Activated CD4-positive, alpha-beta T cell treated with anti-CD3 and anti-CD28 coated beads, Interleukin-10, Interleukin-2, amounts not matched to agents 100 ng/mL and 50 ng/mL, durations not matched to agents 16 hours and 8 hours (primary cell): ENCODE data around the gene TTC28.
"Not testable (repeated sequence)": the region's sequence is repeated elsewhere in the genome, so short reads cannot be mapped to it uniquely, and the experiment has no call there.

Experiments used
- DNase-seq: peaks from one replicate; pipeline ENCODE4 v3.0.0-alpha.2; 2020

TTC28 gene

GRCh38 chr22:28674121-28674563 is 5.5 kb downstream of the TTC28 start:
- peak; percentile 74 for DNase-seq

- no peak for DNase-seq
These were observed 8.9 kb downstream of the TTC28 start for GRCh38 chr22:28670756-28671155.

DNA sequence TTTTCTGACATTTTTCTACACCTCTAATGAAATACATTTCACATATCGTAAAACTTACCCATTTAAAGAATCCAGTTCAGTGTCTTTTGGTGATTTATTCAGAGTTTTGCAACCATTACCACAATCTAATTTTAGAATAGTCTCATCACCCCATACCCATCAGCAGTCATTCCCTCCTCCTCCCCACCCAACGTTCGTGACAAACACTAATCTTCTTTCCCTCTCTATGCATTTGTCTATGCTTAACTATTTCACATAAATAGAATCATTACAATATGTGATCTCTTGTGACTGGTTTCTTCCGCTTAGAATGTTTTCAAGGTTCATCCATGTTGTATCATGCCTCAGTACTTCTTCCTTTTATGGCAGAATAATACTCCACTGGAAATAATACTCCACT is 9.5 kb downstream of the TTC28 start:
- no peak for DNase-seq

DNA sequence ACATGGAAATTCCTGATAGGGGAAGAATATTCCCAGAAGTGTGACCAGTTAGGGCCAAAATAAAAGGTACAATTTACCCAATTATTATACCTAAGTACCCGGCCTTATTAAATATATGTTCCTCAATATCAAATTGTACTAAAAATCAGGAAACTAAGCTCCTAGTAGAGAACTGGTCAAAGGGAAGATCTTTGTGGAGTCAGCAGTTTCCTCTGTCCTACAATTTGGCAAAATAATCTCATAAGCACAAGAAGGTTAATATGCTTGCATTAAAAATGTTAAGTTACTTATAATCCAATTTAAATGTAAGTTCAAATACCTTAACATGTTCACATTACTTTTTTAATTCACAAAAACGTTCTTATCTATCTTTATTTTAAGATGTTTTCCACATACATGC is 10.3 kb downstream of the TTC28 start:
- no peak for DNase-seq

DNA sequence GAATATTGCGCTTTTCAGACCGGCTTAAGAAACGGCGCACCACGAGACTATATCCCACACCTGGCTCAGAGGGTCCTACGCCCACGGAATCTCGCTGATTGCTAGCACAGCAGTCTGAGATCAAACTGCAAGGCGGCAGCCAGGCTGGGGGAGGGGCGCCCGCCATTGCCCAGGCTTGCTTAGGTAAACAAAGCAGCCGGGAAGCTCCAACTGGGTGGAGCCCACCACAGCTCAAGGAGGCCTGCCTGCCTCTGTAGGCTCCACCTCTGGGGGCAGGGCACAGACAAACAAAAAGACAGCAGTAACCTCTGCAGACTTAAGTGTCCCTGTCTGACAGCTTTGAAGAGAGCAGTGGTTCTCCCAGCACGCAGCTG is 16.1 kb downstream of the TTC28 start:
- not testable (repeated sequence) for DNase-seq

DNA sequence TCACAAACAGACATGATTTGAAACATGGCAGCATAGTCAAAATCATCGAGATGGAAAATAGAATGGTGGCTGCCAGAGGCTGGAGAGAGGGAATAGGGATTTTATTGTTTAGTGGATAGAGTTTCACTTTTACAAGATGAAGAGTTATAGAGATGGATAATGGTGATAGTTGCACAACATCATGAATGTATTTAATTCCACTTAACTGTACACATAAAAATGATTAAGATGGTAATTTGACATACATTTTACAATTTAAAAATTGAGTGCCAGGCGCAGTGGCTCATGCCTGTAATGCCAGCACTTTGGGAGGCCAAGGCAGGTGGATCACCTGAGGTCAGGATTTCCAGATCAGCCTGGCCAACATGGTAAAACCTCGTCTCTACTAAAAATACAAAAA is 21.2 kb downstream of the TTC28 start:
- DNase-seq: no peak

- no peak for DNase-seq
These were observed 23.5 kb downstream of the TTC28 start for GRCh38 chr22:28656181-28656580.

- DNase-seq: no peak
These were observed 29.2 kb downstream of the TTC28 start for GRCh38 chr22:28650463-28650862.

- DNase-seq: no peak
These were observed 30.8 kb downstream of the TTC28 start for GRCh38 chr22:28648792-28649191.

GRCh38 chr22:28647216-28647615 is 32.4 kb downstream of the TTC28 start:
- no peak for DNase-seq

GRCh38 chr22:28639321-28639720 is 40.3 kb downstream of the TTC28 start:
- DNase-seq: no peak

DNA sequence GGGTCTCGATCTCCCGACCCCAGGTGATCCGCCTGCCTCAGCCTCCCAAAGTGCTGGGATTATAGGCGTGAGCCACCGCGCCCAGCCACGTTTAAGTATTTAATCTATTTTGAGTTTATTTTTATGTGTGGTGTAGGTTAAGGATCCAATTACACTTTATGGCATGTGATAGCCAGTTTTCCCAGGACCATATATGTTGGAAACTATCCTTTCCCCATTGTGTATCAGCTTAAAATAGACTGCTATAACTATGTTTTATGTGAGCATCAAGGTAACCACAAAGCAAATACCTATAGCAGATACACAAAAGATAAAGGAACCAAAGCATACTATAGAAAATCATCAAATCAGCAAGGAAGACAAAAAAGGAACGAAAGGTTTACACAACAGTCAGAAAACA is 42.4 kb downstream of the TTC28 start:
- no peak for DNase-seq

- no peak for DNase-seq
These were observed 49.5 kb downstream of the TTC28 start for GRCh38 chr22:28630177-28630574.

DNA sequence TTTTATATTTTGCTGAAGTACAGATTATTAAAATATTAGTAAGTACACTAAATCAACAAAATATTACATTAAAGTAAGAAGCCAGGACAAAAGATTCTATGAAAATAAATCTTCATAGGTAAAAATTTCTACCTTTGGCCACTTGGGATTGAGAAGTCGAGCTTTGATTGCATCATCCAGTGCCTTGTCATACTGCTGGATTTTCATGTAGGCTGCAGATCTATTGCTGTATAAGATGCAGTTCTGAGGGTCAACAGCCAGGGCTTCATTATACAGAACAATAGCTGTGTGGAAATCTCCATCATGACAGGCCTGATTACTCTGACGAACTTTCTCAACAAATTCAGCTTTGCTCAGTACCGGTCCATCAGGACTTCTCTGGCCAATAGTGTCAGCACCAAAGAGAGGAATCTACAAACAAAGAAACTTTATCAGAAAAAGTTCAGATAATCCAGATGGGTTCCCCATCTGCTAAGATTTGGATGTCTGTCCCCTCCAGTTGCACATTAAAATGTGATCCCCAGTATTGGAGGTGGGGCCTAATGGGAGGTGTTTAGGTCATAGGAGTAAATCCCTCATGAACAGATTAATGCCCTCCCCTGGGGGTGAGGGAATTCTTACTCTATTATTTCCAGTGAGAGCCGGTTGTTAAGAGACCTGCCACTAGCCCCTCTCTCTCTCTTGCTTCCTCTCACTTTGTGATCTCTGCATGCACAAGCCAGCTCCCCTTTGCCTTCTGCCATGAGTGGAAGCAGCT is 50.0 kb downstream of the TTC28 start:
- no peak for DNase-seq

DNA sequence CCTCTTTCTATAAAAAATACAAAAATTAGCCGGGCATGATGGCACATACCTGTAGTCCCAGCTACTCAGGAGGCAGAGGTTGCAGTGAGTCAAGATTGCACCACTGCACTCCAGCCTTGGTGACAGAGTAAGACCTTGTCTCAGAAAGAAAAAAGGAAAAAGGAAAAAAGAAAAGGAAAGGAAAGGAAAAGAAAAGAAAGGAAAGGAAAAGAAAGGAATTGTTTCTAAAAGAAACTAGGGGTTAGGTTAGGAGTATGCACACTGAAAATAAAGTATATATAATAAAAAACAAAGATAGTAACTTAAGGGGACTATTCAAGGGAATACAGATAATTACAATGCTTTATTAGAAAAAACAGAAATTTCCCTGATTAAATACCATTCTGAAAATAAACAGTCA is 50.9 kb downstream of the TTC28 start:
- no peak for DNase-seq

GRCh38 chr22:28627791-28628190 is 51.8 kb downstream of the TTC28 start:
- DNase-seq: no peak

DNA sequence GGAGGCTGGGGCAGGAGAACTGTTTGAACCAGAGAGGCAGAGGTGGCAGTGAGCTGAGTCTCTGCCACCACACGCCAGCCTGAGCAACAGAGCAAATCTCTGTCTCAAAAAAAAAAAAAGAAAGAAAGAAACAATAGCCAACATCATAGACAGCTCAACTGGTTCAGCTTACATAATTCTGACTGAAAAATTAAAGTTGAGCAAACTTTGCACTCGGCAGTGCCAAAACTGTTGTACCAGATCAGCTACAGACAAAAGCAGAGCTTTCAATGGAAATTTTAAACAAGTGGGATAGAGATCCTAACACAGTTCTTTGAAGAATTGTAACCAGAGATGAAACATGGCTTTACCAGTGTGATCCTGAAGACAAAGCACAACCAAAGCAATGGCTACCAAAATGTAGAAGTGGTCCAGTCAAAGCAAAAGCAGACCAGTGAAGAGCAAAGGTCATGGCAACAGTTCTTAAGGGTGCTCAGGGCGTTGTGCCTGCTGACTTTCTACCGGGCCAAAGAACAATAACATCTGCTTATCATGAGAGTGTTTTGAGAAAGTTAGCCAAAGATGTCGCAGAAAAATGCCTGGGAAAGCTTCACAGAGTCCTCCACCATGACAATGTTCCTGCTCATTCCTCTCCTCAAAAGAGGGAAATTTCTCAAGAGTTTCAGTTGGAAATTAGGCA is 59.3 kb downstream of the TTC28 start:
- DNase-seq: no peak

DNA sequence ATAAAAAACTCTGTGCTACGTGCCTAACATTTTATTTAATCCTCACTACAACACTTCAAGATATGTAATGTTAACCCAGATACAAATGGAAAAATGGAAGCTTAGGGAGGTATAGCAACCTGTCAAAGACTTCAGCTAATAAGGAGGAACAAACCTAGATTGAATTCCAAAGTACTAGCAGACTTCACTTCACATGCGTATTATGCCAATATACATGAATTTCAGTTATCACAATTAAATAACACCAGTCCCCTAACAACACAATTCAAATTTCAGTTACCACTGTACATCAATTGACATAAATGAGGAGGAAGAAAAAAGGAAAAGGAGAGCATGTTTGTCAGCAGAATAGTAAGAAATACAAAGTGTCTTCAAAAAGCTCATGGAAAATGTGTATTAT is 60.4 kb downstream of the TTC28 start:
- DNase-seq: no peak

DNA sequence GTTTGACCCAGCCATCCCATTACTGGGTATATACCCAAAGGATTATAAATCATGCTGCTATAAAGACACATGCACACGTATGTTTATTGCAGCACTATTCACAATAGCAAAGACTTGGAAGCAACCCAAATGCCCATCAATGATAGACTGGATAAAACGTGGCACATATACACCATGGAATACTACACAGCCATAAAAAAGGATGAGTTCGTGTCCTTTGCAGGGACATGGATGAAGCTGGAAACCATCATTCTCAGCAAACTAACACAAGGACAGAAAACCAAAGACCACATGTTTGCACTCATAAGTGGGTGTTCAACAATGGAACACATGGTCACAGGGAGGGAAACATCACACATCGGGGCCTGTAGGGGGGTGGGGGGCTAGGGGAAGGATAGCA is 64.2 kb downstream of the TTC28 start:
- not testable (repeated sequence) for DNase-seq

DNA sequence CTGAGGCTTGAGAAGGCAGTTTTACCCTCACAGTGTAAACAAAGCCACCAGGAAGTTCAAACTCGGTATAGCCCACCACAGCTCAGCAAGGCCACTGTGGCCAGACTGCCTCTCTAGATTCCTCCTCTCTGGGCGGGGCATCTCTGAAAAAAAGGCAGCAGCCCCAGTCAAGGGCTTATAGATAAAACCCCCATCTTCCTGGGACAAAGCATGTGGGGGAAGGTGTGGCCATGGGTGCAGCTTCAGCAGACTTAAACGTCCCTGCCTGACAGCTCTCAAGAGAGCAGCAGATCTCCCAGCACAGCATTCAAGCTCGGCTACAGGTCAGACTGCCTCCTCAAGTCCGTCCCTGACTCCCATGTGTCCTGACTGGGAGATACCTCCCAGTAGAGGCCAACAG is 69.7 kb downstream of the TTC28 start:
- DNase-seq: no peak

GRCh38 chr22:28608546-28608945 is 71.1 kb downstream of the TTC28 start:
- DNase-seq: no peak

GRCh38 chr22:28607795-28608194 is 71.8 kb downstream of the TTC28 start:
- DNase-seq: no peak

DNA sequence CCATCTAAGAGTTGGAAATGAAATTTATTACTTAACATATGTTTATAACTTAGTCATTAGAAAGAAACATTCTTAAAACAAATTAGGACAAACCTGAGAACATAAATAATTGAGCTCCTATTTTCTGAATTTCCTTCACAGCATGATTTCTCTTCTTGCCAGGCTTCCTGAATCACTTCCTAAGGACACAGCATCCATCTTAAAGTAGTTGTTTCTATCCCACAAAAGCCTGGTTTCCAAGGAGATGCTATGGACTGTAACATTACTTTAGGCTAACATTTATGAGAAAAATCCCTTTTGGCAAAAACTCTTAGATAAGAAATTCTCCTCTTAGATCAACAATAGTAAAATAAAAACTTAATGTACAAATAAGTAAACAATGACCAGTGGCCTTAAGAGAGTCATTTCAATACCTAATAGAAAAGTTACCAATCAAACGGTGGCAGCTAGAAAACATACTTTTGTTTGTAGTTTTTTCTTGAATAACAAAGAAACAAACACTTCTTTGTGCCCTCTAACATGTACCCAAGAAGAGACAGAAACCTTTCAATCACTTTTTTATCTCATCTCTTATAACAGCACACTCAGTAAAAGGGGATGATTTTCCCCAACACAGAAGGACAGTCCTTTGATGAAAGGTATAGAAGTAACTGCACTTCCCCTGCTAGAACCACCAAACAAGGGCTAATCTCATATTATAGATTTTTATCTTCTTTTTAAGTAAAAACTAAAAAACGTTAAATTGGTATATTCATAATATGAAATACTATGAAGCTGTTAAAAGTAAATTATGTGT is 74.5 kb downstream of the TTC28 start:
- DNase-seq: no peak

DNA sequence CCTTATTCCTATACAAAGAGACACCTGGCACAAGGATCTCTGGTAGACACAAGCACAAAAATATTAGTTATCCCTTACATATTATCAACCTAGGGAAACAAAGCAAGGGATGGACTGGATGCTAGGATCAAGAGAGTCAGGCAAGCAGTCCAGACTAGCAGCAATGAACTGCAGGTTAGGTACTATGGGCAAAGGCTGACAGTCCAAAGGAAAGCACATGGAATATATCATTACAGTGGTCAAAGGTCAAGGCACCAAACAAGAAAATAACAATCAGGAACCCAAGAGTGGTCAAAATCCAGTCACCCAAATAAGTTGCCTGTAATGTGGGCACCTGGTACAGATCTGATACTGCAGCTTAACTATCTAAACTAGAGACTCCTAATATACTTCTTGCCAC is 77.7 kb downstream of the TTC28 start:
- DNase-seq: no peak
